ENCODE data around the gene LRRC8B.
"Not testable (repeated sequence)": the region's sequence is repeated elsewhere in the genome, so short reads cannot be mapped to it uniquely, and the experiment has no call there.

LRRC8B gene

DNA sequence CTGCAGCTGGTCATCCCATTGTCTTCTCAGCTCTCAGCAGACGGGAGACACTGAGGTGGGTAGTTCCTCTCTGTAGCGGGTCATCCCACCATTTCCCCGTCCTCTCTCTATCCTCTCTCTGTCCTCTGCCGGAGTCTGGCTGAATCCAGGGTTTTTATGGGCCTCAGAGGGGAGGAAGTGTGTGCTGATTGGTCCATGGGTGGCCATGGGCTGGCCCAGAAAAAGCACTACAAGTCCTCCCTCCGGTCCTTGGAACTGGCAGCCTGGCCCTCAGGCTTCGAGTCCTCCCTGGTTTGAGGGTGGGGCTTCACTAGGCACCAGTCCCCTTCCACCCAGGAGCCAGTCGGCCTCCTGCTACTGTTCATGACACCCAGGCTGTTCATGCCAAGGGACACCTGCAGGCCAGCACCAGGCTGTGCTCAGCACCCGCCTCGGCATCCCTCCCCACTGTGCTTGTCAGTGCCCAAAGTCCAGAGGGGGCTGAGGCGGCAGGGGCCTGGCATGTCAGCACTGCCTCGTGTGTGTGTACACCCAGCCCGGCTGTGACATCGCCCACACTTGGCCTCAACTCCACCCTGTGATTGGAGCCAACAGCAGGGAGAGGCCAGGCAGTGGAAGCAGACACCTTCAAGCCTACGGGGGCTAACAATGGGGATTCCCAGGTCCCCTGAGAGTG lies 85.3 kb downstream of the LRRC8B start:
- DNase-seq: no peak

DNA sequence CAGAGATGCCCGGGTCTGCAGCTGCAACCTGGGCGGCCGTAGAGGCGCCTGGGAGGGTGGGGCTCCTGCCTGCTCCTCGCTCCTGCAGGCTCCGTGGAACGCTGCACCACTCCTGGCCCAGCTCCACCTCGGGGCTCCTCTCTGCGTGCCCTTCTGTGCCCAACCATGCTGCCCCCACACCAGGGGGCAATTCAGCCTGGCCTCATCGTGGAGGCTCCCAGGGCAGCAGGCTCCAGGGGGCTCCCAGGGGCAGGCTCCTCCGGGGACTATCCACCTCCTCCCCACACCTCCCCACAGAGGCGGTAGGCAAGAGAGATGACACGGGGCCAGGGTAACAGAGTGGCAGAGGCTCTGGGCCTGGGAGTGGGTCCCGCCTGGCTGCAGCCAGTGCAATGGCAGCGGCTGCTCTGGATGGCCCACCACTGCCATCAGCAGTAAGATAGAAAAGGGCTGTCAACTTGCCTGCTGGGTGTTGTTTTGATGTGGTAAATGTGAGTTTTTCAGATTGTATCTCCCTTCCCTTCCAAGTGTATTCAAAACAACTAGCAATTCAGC lies 85.9 kb downstream of the LRRC8B start:
- no peak for DNase-seq

DNA sequence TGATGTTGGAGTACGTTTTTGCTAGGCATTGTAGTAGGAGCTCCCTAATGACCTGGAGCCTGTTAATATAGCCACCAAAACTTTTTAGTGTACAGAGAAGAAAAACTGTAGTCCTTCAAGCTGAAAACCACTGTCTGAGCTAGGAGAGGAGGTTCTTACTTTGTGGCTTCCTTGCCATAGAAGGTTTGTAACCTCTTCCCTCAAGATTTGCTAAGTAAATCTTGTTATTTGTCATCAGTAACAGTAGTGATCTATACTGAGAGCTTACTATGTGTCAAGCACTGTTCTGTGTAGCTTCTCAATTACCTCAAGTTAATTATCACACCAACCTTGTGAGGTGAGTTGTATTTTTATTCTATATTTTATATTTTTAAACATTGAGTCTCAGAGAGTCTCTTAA lies 87.1 kb downstream of the LRRC8B start:
- DNase-seq: no peak

DNA sequence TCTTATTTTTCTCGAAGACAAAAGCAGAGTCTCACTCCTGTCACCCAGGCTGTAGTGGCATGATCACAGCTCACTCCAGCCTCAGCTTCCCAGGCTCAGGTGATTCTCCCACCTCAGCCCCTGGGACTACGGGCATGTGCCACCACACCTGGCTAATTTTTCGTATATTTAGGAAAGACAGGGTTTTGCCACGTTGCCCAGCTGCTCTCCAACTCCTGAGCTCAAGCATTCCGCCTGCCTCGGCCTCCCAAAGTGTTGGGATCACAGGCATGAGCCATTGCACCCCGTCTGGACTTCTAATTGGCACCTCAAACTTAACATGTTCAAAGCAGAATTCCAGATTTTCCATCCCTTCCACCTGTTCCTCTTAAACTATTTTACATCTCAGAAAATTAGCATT lies 89.3 kb downstream of the LRRC8B start:
- DNase-seq: no peak

DNA sequence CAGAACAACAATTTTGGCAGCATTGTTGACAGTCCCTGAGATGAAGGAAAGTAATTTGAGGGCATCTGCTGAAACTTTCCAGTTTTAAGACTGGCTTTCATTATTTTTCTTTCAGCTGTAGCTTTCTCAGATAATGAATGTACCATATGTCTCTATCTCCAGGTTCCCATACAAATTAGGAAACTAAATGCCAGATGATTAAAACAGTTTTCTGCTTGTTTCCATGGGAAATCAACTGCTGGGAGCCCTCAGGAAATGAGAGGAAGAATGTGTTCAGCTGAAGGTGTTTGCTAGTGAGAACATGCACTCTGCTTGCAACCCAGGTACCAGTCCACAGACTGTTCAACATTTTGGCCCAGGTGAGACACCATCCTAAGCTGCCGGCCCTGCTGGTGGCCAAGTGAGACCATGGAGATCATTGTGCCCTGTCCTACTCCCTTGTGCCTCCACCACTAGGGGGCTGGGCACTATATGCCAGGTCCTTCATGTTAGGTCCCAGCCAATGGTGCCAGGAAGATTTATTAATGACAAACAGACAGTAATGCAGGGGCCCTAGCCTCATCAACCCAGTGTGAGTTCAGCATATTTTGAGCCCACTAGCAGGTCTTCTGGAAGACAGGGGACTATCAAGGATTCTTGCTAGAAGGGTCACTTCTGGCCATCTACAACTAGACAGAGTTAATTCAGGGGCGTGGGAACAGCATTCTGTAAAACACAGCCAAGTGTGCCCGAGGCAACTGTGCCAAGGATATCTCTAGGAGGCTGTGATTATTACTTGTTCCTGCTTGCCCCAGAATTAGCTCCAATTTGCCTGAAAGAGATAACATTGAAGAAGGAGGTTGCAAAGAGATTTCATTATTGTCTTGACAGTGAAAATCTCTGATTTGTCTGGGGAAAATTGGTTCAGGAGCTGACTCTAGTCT lies 91.3 kb downstream of the LRRC8B start:
- peak; percentile 41 for DNase-seq

DNA sequence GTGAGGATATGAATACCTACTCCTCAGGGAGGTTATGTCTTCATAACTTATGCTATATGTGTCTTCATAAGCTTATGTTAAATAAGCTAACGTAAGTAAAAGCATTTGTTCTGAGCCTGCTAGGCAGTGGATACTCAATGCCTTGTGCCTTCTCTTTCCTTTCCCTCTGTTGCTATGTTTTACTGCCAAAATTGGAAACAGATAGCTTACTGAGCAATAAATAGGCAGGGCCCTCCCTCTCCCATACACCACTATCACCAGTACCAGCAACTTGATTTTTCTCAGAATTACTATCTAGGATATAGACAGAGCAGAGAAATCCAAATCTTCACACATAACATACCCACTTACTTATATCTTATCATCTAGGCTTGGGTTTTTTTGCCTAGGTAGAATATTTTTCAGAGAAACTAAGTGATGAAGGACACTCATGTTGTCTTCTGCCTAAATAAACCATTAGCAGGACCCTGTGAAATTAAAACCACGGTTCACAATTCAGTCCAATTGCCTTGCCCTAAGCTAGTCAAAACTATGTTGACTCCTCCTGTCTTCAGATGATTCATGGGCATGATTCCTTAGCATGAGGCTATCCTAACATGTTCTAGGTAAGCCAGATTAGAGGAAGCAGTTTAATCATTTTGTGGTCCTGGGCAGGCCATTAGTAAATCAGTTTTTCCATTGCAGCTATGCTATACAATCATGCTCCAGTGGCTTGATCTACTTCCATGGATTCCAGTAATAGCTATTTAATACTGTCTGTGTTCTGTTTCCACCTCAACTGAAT lies 92.4 kb downstream of the LRRC8B start:
- no peak for DNase-seq

DNA sequence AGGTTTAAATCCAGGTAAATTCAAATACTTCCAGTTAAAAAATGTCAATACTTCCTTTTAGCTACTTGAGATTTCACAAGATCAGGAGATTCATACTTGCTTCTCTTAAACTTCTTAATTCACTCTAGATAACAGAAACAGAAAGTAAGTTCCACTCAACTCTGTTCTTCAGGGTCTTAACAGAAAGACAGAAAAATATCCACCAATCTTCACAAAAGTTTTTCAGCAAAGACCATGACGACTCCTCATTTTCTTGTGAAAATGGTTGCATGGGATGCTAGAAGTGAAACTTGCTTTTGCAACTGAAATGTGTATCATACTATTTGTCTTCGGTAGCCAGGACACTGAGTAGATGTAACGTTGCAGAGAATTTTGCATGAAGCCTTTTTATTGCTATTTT lies 96.0 kb downstream of the LRRC8B start:
- peak; percentile 56 for DNase-seq

DNA sequence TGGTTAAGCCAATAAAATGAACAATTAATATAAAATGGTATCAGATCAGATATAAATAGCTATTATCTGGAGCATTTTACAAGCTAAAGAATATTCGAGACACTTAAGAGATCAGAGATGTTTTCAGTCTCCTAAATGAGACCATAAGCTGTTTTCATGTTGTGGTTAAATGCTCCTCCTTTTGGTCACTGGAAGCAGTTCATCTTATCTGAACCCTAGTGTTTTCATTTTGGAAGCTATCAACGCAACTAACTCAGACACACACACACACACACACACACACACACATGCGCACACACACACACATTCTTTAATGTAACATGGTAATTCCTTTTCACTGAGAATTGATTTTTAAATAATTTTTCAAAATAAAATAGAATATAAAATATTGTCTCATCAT lies 98.3 kb downstream of the LRRC8B start:
- no peak for DNase-seq

DNA sequence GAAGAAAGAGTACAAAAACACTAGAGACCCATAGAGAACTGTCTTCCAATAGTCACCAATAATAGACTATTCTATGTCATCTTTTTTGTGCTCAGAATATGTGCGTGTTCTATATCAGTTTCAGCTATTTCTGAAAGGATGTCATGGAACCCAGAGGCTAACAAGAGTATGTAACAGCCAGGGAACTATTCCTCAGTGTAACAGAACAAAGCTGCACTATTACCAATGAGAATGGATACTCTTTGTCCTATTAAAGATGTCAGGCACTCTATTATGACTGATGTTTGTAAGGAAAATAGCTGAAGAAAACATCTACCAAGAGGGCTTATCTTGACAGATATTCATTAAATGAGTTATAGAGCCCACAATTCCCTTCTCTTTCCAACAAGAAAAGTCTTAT lies 99.7 kb downstream of the LRRC8B start:
- DNase-seq: no peak

DNA sequence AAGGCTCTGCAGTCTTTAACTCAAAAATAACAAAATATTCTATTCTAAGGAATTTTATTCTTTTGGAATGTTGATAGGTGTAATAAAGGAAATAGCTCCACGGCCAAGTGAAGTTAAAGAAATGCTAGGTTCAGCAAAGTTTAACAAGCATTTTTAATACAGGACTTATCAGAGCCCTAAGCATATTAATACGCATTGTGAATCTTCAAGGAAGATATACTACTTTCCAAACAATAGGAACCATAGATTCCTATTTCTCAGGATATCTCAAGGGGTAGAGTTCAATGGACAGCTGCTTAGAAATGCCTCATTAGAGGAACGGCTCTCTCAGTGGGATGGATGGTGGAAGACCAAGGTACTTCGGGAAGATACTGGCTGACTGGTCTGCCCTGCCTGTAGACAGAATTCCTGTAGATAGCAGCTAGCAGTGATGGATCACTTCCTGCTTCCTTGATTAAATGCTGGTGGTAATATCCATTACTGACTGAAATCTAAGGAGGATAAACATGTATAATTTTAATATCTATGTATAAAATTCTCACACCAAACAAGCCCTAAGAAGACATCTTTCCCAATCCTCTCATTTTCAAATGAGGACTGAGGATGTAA lies 100.2 kb downstream of the LRRC8B start:
- no peak for DNase-seq

DNA sequence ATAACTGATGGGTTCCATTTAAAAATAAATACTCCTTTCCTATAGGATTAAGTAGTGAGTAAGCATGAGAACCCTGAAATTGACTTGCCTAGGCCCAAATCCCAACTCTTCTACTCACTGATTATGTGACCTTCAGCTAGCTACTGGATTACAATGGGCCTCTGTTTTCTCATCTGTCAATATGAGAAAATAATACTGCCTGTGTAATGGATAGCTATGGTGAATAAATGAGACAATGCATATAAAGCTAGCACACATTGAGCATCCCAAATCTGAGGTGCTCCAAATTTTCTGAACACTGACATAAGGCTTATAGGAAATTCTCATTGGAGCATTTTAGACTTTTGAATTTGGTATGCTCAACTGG lies 103.0 kb downstream of the LRRC8B start:
- no peak for DNase-seq

DNA sequence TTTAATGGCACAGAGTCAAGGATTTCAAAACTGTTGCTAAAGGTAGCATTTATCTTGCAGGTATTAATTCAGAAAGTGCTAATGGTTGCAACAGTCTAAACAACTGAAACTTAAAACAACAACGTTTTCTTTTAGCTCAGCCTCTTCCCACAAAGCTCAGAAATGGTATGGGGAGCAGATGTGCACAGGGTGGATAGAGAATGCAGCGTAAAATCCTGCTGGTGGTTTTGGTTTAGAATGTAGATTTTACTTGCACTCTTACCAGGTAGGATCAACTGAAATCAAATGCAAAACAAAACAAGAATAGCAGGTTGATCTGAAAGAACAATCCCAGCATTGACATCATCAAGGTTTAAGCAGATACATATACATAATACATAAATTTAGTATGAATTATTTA lies 104.5 kb downstream of the LRRC8B start:
- DNase-seq: no peak

DNA sequence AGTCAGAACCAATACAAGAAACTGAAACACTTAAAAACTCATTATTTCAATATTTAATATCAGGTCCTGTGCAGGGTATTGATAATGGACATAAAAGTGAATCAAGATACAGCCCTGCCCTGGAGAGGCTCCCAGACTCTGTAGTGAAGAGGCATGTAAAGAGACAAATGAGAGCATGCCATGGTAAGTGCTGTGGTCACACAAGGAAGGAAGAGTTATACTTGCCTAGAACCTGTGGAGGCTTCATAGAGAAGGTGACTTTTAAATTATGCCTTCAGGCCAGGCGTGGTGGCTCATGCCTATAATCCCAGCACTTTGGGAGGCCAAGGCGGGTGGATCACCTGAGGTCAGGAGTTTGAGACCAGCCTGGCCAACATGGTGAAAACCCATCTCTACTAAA lies 105.0 kb downstream of the LRRC8B start:
- not testable (repeated sequence) for DNase-seq

DNA sequence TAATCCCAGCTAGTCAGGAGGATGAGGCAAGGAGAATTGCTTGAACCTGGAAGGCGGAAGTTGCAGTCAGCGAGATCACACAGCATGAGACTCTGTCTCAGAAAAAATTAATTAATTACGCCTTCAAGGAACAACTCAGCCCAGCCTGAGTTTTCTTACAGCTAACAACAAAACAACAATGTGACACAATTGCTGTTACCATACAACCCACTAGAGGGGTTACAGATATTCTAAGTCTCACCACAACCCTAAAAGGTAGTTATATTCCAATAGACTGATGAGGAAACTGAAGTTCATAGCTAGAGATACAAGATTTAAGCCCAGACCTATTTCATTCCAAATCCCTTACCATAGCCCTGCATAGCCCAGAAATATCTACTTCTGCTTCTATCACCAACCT lies 105.4 kb downstream of the LRRC8B start:
- DNase-seq: no peak

DNA sequence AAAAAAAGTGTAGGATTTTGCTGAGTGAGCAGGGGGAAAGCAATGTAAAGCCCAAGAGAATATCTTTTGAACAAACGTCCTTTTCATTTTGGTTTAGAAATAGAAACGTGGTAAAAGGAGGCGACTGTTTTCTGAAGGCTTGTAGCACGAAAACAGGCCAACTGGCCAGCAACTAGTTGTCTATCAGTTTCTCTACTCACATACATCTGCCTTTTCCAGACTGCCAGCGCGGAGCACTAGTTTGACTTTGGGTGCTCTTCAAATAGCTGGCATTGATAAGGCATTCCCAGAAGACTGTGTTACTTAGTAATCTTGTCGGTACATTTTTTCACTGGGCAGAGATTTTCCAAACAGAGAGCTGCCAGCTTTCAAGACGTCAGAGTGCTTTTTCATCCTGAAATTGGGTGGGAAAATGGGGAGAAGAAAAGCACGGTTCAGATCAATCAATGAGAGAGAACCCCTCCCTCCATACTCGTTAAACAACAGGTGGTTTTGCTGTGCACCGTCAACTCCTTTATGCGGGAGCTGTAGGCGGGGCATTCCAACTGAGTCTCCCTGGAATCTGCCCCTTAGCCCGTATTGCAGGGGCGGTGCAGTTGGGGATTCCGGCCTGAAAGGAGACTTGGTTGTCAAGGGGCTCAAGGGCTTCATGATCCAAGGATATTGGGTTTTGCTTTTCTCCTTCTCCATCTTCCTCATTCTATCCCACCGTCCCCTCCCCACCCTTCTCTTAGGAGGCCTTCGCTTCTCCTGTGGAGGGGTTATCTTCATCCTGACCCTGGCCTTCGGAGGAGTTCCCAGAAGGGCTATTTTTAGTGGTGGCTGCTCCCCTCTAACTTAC lies 107.4 kb downstream of the LRRC8B start:
- no peak for DNase-seq

DNA sequence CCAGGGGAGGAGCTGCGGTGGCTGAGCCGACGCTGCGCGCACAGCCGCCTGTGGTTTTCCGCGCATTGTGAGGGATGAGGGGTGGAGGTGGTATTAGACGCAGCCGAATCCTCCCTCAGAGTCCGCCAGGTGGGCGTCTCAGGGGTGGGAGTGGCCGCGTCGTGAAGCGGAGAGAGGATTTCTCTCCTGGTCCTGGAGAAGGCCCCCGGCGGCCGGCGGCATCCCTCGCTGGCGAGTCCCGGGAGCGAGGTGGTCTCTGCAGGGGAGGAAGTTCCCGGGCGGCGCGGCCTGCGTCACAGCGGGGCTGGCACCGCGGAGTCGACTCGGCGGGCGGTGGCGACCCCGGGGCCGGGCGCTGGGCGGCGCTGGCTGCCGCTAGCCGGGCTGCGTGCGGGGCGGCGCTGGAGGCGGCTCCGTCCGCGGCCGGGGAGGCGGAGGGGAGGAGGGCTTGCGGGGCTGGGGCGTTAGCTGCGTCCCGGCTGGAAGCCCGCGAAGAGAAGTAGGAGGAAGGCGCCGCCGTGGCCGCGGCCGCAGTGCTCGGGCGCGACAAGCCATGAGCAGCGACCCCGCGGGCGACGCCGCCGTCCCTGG lies 108.1 kb downstream of the LRRC8B start, which contains the start of gene LRRC8C:
TSS of gene LRRC8C (plus strand) at position 464 of the 591 bp plus-strand sequence. CDS start 53,354 bp downstream, outside the sequence.
- DNase-seq: peak; percentile 85

DNA sequence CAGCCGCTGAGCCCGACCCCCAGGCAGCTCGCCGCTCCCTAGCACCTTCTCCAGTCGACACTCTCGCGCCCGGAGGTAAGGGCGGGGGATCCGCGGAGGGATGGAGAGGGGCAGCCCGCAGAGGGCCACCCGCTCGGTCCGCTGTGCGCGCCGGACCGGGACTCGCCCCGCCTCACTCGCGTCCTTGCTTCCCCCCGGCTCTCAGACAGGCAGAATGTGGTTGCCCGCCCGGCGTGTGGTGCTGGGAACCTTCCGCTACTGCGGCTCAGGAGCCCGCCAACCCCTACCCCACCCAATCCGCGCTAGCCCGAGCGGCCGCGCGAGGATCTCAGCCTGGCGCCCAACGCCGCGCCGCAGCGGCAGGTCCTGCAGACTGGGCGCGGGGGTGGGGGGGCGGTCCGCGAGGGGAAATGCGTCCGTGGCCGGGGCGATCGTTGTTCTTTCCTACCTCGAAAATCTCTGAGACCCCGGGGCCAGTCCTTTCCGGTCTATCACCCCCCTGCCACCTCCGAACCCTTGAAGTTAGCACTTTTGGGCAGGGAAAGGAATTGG lies 108.7 kb downstream of the LRRC8B start:
- DNase-seq: peak; percentile 52

DNA sequence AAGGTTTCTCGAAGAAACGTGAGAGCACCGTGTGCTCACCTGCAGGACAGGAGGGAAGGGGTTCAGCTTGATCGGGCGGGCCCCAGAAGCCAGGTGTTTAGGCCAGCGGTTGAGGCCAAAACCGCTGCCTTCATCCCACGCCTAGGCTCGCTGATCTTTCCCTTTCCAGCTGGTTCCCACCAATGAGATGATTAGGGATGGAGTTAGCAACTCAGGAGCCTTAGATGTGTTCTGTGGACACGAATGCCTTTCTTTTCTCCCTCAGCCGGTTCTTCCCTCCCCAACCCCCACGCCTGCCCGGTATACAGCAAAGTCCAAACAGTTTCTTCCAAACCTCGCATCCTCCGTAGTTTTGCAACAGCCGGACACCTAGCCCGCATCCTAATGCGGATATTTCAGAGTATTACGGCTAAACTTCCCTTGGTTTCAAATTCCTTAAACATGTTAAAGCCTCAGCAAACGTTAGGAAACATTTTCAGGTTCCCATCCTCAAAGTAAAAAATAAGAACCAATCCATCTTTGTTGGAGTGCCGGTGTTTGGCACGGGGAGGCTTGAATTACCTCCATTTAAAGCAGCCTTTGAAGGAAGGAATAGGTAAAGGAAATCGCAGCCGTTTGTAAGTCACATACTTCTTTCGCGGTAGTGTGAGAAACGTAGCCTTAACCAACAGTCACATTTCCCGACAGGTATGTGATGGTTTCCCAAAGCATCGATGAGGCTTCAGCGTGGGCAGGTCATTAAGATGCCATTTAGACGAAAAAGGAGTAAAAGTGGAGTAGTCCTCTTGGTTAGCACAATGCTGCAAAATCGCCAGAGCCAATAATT lies 109.4 kb downstream of the LRRC8B start:
- DNase-seq: peak; percentile 11

DNA sequence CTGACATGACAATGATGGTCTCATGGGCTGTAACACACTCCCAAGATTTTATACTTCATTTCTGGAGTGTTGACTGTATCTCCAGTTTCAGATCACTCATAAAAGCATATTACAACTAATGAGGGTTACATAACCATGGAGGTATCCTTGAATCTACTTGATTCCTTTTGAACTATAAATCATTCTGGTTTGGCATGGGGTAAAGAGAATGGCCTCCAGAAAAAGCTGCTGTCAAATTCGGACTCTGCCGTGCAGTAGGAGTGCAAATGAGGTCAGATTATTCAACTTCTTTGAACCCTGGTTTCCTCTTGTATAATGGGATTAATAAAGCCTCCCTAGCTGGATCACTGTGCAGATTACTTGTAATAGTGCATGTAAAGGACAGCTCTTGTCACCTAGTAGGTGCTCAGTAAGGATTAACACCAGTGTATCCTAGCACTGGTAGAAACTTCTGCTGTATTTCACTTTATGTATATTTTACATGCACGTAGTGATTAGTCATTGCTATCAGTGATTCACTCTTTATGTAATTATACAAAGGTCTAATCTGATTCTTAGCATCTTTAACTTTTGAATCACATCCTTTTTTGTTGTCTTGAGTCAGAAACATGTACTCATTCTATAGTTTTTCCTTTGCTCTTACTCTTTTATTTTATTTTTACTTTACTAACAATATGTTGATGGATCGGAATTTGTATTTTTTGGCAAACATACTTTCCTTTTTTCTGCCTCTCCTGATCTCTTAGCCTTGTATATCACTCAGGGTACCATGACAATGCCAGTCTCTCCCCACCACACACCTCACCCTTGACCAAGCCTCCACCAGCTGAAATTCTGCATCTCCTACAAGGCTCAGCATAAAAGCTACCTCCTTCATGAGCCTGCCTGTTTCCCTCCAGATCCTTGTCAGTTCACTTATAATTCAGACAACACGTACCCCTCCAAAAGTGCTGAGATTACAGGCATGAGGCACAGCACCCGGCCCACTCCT lies 111.5 kb downstream of the LRRC8B start:
- peak; percentile 63 for DNase-seq
